Epithelial cell of proximal tubule (primary cell): ENCODE data around the gene C19orf85. TPM values are rescaled to one million over a fixed set of nuclear protein-coding genes. Genes with fewer than 3 reads are reported as not detected.
A peak's percentile ranks its signal among the peaks of the same experiment; 100 is the strongest.

ENCODE experiments used
- DNase-seq: peaks from one replicate; pipeline ENCODE4 v3.0.0-alpha.2; 2011; ENCODE audit warnings: low read depth
- H3K4me3 ChIP-seq: 2 replicates; pipeline ENCODE4 v1.5.1; 2011; ENCODE audit warnings: low read depth, mild to moderate bottlenecking, low read length
- CTCF ChIP-seq: conservative IDR thresholded peaks from 2 replicates; pipeline ENCODE4 v1.5.1; 2012; ENCODE audit warnings: low read depth, mild to moderate bottlenecking, low read length
- total RNA-seq: library from RNA; depleted of rRNA; stranded (reverse); fragments of >200 nt; gene quantifications from 2 replicates; pipeline ENCODE4 v1.2.3, GENCODE V29; 2015

C19orf85 gene
- total RNA-seq, 1 donor from 2014 or later, result not detected

GRCh38 chr19:55466241-55466614 is 1.7 kb upstream of the C19orf85 start:
- TF ChIP-seq CTCF, result no peak
- no peak overlapping the region for H3K4me3 ChIP-seq
- DNase-seq, result no peak

- no peak overlapping the region for H3K4me3 ChIP-seq
- DNase-seq, result no peak
- no peak for TF ChIP-seq CTCF
Observed at GRCh38 chr19:55465460-55466240, 1.1 kb upstream of the C19orf85 start.

DNA sequence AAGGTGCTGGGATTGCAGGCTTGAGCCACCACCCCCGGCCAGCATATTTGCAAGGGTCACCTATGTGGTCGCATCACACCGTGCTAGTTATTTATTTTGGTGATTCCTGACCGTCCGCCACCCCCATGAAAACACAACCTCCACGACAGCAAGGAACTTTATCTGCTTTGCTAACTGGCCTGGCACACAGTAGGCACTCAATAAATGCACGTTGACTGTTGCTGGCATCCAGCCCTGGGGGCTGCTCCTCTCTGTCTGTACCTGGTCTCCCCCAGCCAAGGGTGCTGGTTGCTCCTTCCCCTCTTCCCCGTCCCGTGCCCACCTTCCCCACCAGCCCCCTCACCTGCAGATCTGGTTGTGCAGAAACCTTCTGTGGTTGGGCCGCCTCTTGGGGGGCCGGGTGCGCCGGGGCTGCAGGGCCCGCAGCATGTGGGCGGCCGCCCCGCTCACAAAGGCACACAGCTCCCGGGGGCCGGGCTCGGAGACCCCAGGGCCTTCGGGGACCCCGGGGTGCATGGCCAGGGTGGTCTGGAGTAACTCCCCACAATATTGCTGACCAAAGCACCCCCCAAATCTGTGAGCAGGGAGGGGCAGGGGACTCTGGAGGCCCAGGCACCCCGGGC is 401 bp downstream of the C19orf85 start:
- TF ChIP-seq CTCF, result no peak
- no peak for DNase-seq
- no peak overlapping the region for H3K4me3 ChIP-seq

- no peak overlapping the region for H3K4me3 ChIP-seq
- TF ChIP-seq CTCF, result no peak
- DNase-seq, result no peak
Observed at GRCh38 chr19:55463583-55464031, 944 bp downstream of the C19orf85 start.

- peak overlapping the region; percentile 91 for H3K4me3 ChIP-seq
- DNase-seq, result no peak
- TF ChIP-seq CTCF, result no peak
Observed at GRCh38 chr19:55462722-55463121, 1.8 kb downstream of the C19orf85 start.

- no peak for DNase-seq
- H3K4me3 ChIP-seq, result peak overlapping the region; percentile 91
- TF ChIP-seq CTCF, result no peak
Observed at GRCh38 chr19:55461974-55462626, 2.5 kb downstream of the C19orf85 start.
